ENCODE measurements around the gene TMEM131.
A peak's percentile ranks its signal among the peaks of the same experiment; 100 is the strongest.
"Not testable (repeated sequence)": the region's sequence is repeated elsewhere in the genome, so short reads cannot be mapped to it uniquely, and the experiment has no call there.

The TMEM131 gene

GRCh38 chr2:97724073-97724410, 271.7 kb downstream of the TMEM131 start:
- no peak for DNase-seq (ENCODE audit: low read depth)

GRCh38 chr2:97723156-97724072, 272.3 kb downstream of the TMEM131 start:
- no peak for DNase-seq (ENCODE audit: low read depth)

DNA sequence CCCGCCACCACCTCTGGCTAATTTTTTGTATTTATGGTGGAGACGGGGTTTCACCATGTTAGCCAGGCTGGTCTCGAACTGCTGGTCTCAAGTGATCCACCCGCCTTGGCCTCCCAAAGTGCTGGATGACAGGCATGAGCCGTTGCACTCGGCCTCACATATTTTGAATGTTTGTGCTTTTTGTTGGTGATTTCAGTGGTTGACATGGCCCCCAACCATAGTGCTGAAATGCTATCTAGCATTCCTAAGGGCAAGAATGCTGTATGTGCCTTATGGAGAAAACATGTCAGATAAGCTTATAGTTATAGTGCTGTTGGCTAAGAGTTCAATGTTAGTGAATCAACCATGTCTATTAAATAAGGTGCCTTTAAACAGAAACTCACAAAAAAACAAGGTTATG, 273.5 kb downstream of the TMEM131 start:
- DNase-seq (ENCODE audit: low read depth) = no peak

- DNase-seq (ENCODE audit: low read depth) = no peak
Measured at GRCh38 chr2:97720746-97721145, 275.0 kb downstream of the TMEM131 start.

- no peak for DNase-seq (ENCODE audit: low read depth)
Measured at GRCh38 chr2:97719362-97720155, 276.2 kb downstream of the TMEM131 start.

- no peak for DNase-seq (ENCODE audit: low read depth)
Measured at GRCh38 chr2:97718942-97719341, 276.8 kb downstream of the TMEM131 start.

- DNase-seq (ENCODE audit: low read depth) = peak; percentile 60
Measured at GRCh38 chr2:97718051-97718882, 277.5 kb downstream of the TMEM131 start.

DNA sequence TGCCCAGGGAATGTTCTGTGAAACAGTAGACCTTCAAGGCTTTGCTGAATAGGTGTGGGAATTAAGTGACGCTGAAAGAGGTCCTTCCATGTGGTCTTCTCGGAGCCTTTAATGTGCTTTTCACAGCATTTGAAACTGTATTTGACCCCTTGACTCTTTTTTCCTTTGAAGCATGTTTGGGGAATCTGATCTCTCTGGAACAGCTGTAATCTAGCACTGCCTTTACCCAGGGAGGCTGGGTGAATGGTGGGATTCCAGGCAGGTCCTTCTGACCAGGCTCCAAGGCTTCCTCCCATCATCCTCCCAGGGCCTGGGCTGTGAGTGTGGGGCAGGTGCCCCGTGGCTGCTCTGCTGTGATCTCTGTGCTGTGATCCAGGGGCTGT, 278.1 kb downstream of the TMEM131 start:
- no peak for DNase-seq (ENCODE audit: low read depth)

DNA sequence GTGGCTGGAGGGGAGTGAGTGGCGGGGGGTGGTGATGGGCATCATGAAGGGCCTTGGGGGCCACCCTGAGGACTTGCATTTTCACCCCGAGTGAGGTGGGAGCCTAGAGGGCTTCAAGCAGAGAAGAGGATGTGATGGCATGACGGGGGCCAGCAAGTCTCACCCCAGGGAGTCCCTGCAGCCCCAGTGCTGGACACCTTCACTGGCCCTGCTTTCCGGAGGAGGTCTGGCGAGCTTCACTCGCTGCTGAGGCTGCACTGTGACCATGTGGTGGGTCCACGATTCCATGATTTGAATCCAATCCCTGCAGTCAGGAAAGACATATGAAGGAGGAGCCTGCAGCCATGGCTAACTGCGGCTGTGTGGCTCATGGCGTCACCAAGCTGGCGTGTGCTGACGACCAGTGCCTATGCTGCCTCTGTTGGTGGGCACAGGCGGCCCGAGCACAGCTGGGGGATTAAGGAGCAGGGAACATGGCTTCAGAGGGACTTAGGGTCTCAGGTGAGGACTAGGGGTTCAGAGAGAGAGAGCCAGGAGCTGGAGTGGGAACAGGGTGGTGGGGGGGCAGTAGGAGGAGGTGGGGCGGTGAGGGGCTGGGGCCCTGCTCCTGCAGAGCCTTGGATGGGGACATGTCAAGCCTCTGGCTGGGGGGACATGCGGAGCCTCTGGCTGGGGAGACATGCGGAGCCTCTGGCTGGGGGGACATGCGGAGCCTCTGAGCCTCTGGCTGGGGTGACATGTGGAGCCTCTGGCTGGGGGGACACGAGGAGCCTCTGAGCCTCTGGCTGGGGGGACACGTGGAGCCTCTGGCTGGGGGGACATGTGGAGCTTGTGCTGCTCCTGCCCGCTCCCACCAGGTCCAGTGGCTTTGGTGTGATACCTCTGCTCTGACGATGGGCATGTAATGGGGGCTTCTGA, 278.8 kb downstream of the TMEM131 start:
- DNase-seq (ENCODE audit: low read depth) = no peak

- no peak for DNase-seq (ENCODE audit: low read depth)
Measured at GRCh38 chr2:97715951-97716694, 279.6 kb downstream of the TMEM131 start.

DNA sequence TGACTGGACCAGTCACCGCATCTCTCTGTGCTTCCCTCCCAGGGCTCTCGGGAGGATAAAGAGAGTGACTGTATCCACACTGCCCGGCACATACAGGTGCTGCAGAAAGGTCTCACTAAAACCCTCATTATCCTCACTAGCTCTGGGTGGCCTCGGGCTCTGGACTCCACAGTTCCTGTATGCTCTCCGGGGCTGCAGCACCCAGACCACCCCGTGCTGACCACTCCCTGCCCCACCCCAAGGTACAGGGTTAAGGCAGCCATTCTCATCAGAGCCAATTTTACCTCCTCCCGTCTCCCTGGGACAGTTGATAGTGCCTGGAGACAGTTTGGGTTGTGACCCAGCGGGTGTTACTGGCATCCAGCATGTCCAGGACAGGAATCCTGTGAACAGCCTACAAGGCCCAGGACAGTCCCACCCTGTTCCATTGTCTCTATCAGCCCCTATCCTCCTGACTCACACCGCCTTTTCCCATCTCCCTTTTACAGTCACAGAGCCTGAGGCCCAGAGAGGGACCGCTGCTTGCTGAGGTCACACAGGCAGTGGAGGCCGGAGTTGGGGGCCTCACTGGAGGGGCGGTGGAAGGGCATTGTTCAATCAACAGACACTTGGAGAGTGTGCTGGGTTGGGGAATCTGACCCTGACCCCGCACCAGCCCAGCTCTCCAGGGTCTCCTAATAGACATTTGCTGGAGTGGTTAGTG, 280.6 kb downstream of the TMEM131 start:
- no peak for DNase-seq (ENCODE audit: low read depth)

DNA sequence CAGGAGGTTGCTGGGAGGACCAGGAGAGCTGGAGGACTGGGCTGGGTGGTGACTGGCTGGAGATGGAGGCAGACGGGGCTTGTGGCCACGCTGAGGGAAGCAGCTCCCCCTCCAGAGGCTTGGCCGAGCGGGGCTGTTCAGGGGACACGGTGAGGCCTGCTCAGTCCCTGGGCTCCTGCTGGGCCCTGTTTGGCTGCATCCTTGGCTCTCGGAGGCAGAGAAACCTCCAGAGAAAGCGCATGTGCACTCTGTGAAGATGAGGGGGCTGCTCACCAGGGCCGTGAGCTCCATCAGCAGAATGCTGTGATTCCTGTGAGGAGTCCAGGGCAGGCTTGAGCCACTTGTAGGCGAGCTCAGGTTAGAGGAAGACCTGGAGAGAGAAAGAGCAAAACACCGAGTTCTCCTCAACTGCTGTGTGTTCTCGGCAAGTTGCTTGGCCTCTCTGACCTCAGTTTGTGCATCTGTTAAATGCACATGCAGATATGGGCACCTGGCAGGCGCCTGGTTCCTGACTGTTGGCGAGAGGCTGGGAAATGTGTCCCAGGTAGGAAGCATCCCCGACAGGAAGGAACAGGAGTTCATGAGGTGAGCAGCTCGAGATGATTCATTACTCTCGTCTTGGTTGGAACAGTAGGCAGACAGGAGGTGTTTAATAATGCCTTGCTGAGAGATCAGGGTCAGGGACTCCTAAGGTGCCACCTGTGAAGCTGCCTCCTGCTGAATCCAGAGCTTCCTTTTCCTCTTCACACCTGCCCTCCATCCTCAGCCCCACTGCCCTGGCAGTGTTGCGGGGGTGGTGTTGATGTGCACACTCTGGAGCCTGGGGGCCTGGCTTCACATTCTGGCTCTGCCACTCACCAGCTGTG, 281.4 kb downstream of the TMEM131 start:
- no peak for DNase-seq (ENCODE audit: low read depth)

- DNase-seq (ENCODE audit: low read depth) = peak; percentile 50
Measured at GRCh38 chr2:97713296-97714083, 282.3 kb downstream of the TMEM131 start, which contains the start of gene ZAP70. TSS of gene ZAP70 (plus strand) at chr2:97713576. CDS start at chr2:97724037, 10,461 bp downstream.

- DNase-seq (ENCODE audit: low read depth) = peak; percentile 55
Measured at GRCh38 chr2:97712693-97713295, 283.0 kb downstream of the TMEM131 start.

GRCh38 chr2:97712175-97712574, 283.6 kb downstream of the TMEM131 start:
- not testable (repeated sequence) for DNase-seq (ENCODE audit: low read depth)

- no peak for DNase-seq (ENCODE audit: low read depth)
Measured at GRCh38 chr2:97711394-97711711, 284.4 kb downstream of the TMEM131 start.

GRCh38 chr2:97708608-97709007, 287.1 kb downstream of the TMEM131 start:
- DNase-seq (ENCODE audit: low read depth) = no peak

- DNase-seq (ENCODE audit: low read depth) = no peak
Measured at GRCh38 chr2:97708048-97708380, 287.7 kb downstream of the TMEM131 start.
